Measurements from ENCODE around the gene LRTM1. TPM values are rescaled to one million over a fixed set of nuclear protein-coding genes. Genes with fewer than 3 reads are reported as not detected.

The LRTM1 gene
- total RNA-seq, 1 experiment from 2014 or later, result not detected

- Histone ChIP-seq H3K9me3 (ENCODE audit: control insufficient read depth in 1 of 2, insufficient read depth in 1 of 2, low read depth in 1 of 2, low read length in 2 of 2) (peaks cover 0 to 3% of the 10 kb centered on the region in 2 experiments; a peak in 1 of 4 replicates), H2AFZ (ENCODE audit: low read depth, low read length, poor library complexity, severe bottlenecking) (no peak overlapping the region), H3K4me1 (ENCODE audit: control insufficient read depth in 1 of 2, insufficient read depth in 2 of 2, low read length in 2 of 2) (no peaks in the 10 kb centered on the region), H3K27me3 (ENCODE audit: insufficient read depth, low read length) (no peaks in the 10 kb centered on the region), H4K20me1 (ENCODE audit: insufficient read depth) (no peaks in the 10 kb centered on the region), H3K27ac (ENCODE audit: low read depth, low read length) (no peak overlapping the region), H3K4me2 (ENCODE audit: low read length) (no peak overlapping the region), H3K79me2 (ENCODE audit: insufficient read depth, low read length) (no peaks in the 10 kb centered on the region), H3K36me3 (ENCODE audit: control insufficient read depth in 1 of 2, insufficient read depth in 2 of 2, low read length in 2 of 2) (no peaks in the 10 kb centered on the region), H3K4me3 (replicated peaks in 1 of 2; ENCODE audit: low read depth in 1 of 2, low read length in 2 of 2) (no peak overlapping the region), H3K9me2 (ENCODE audit: insufficient read depth) (no peaks in the 10 kb centered on the region), H3K9ac (ENCODE audit: low read length) (no peak overlapping the region)
- intact Hi-C loops (cut with micrococcal nuclease), result no loop called here
- ChIA-PET POLR2A (no interaction called here), RAD21 (ENCODE audit: low non-redundant PET in 1 of 2, low total read pairs in 2 of 2, uncharacterized antibody in 2 of 2, unreplicated experiment in 2 of 2) (no interaction called here), CTCF (no interaction called here)
- TF ChIP-seq EZH2 (IDR thresholded peaks at IDR 0.05) (no peak), ZBTB33 (IDR thresholded peaks at IDR 0.05; ENCODE audit: extremely low read depth, insufficient replicate concordance, low read length) (no peak), SP1 (IDR thresholded peaks at IDR 0.05; ENCODE audit: low read depth) (no peak)
- BruUV-seq (replicated peaks), result no TSS peak
- ATAC-seq, result no peak
- DNase-seq (ENCODE audit: low read depth, low spot score), result no peak
Observed at GRCh38 chr3:54960701-54961100, 32.8 kb upstream of the LRTM1 start.

- ChIA-PET CTCF (no interaction called here), RAD21 (ENCODE audit: low non-redundant PET in 1 of 2, low total read pairs in 2 of 2, uncharacterized antibody in 2 of 2, unreplicated experiment in 2 of 2) (no interaction called here), POLR2A (no interaction called here)
- Histone ChIP-seq H3K79me2 (ENCODE audit: insufficient read depth, low read length) (no peaks in the 10 kb centered on the region), H3K9me2 (ENCODE audit: insufficient read depth) (no peaks in the 10 kb centered on the region), H3K4me2 (ENCODE audit: low read length) (no peak overlapping the region), H3K9ac (ENCODE audit: low read length) (no peak overlapping the region), H3K9me3 (ENCODE audit: control insufficient read depth in 1 of 2, insufficient read depth in 1 of 2, low read depth in 1 of 2, low read length in 2 of 2) (peaks cover 0 to 3% of the 10 kb centered on the region in 2 experiments; a peak in 1 of 4 replicates), H3K4me3 (replicated peaks in 1 of 2; ENCODE audit: low read depth in 1 of 2, low read length in 2 of 2) (no peak overlapping the region), H2AFZ (ENCODE audit: low read depth, low read length, poor library complexity, severe bottlenecking) (no peak overlapping the region), H3K4me1 (ENCODE audit: control insufficient read depth in 1 of 2, insufficient read depth in 2 of 2, low read length in 2 of 2) (no peaks in the 10 kb centered on the region), H3K27me3 (ENCODE audit: insufficient read depth, low read length) (no peaks in the 10 kb centered on the region), H4K20me1 (ENCODE audit: insufficient read depth) (no peaks in the 10 kb centered on the region), H3K36me3 (ENCODE audit: control insufficient read depth in 1 of 2, insufficient read depth in 2 of 2, low read length in 2 of 2) (no peaks in the 10 kb centered on the region), H3K27ac (ENCODE audit: low read depth, low read length) (no peak overlapping the region)
- ATAC-seq, result no peak
- intact Hi-C loops (cut with micrococcal nuclease), result no loop called here
- no peak for TF ChIP-seq POLR2AphosphoS5 (IDR thresholded peaks at IDR 0.05; ENCODE audit: low read depth, low read length)
- TF ChIP-seq MAX (IDR thresholded peaks at IDR 0.05), result no peak
- DNase-seq (ENCODE audit: low read depth, low spot score), result no peak
- no TSS peak for BruUV-seq (replicated peaks)
Observed at GRCh38 chr3:54960082-54960481, 32.2 kb upstream of the LRTM1 start.

Measured in HCT116 (cell line).